HEK293 (cell line): ENCODE measurements around the gene BEND3.

Experiments
- KLF16 ChIP-seq: fragments of 450-650 bp; formaldehyde crosslinking; IDR thresholded peaks from 2 replicates; pipeline ENCODE4 v1.5.1; 2017; ENCODE audit warnings: missing biosample characterization, missing genetic modification characterization
- ZNF423 ChIP-seq: fragments of 450-650 bp; formaldehyde crosslinking; IDR thresholded peaks from 2 replicates; pipeline ENCODE4 v1.5.1; 2016; ENCODE audit warnings: missing biosample characterization, missing genetic modification characterization
- TF ChIP-seq, protein P1 (sequence below): fragments of 450-650 bp; formaldehyde crosslinking; IDR thresholded peaks from 2 replicates; pipeline ENCODE4 v1.5.1; 2016; ENCODE audit warnings: missing biosample characterization, missing genetic modification characterization

DNA sequence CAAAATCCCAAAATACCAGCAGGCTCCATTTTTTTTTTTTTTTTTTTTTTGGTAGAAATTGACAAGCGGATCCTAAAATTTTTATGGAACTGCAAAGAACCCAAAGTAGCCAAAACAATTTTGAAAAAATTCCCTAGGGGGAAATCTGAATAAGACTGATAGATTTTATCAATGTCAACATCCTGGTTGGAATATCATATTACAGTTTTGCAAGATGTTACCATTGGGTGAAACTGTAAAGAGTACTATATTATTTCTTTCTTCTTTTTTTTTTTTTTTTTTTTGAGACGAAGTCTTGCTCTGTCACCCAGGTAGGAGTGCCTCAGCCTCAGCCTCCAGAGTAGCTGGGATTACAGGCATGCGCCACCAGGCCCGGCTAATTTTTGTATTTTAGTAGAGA lies 29.4 kb upstream of the BEND3 start:
- TF ChIP-seq, protein P1, sequence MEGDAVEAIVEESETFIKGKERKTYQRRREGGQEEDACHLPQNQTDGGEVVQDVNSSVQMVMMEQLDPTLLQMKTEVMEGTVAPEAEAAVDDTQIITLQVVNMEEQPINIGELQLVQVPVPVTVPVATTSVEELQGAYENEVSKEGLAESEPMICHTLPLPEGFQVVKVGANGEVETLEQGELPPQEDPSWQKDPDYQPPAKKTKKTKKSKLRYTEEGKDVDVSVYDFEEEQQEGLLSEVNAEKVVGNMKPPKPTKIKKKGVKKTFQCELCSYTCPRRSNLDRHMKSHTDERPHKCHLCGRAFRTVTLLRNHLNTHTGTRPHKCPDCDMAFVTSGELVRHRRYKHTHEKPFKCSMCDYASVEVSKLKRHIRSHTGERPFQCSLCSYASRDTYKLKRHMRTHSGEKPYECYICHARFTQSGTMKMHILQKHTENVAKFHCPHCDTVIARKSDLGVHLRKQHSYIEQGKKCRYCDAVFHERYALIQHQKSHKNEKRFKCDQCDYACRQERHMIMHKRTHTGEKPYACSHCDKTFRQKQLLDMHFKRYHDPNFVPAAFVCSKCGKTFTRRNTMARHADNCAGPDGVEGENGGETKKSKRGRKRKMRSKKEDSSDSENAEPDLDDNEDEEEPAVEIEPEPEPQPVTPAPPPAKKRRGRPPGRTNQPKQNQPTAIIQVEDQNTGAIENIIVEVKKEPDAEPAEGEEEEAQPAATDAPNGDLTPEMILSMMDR (tag by site-specific recombination) = no peak
- TF ChIP-seq KLF16 (tag by site-specific recombination) (no peak), ZNF423 (tag by site-specific recombination) (no peak)
